K562 (cell line): ENCODE measurements around the gene FAM50A.

Source experiments
- ASH1L ChIP-seq: fragments of 450-650 bp; IDR thresholded peaks from 2 replicates; pipeline ENCODE4 v1.6.1; 2018; ENCODE audit warnings: borderline replicate concordance, mild to moderate bottlenecking, low read depth; ENCODE audit not compliant: partially characterized antibody
- CTCF ChIP-seq, 3 experiments: IDR thresholded peaks in 2 of 3; conservative IDR thresholded peaks in 1 of 3; 2 replicates each; pipeline ENCODE4 v1.5.1; 2011 to 2012; ENCODE audit warnings: low read length in 3 of 3, mild to moderate bottlenecking in 3 of 3, control low read depth in 2 of 3, improper control_type of control experiment in 1 of 3, inconsistent platforms in 1 of 3, low read depth in 1 of 3, mixed read lengths in 1 of 3, moderate library complexity in 1 of 3; ENCODE audit not compliant: insufficient read depth in 2 of 3
- ETV5 ChIP-seq: sonication (generic); formaldehyde crosslinking; IDR thresholded peaks from 2 replicates; pipeline ENCODE4 v1.4.0; 2020; ENCODE audit warnings: low read depth, mild to moderate bottlenecking, missing genetic modification reagents
- EZH2 ChIP-seq: IDR thresholded peaks from 2 replicates; pipeline ENCODE4 v1.6.1; 2012; ENCODE audit warnings: low read depth, mild to moderate bottlenecking, inconsistent platforms, low read length, borderline replicate concordance
- HDAC6 ChIP-seq: IDR thresholded peaks from 2 replicates; pipeline ENCODE4 v1.6.1; 2012; ENCODE audit warnings: low read depth, mild to moderate bottlenecking, control low read depth, inconsistent platforms, low read length, moderate library complexity
- HMGXB4 ChIP-seq: sonication (generic); formaldehyde crosslinking; IDR thresholded peaks from 2 replicates; pipeline ENCODE4 v1.8.1; 2023; ENCODE audit warnings: mild to moderate bottlenecking, missing genetic modification reagents
- JUNB ChIP-seq: fragments of 450-650 bp; formaldehyde crosslinking; conservative IDR thresholded peaks from 2 replicates; pipeline ENCODE4 v1.4.0; 2020; ENCODE audit warnings: mild to moderate bottlenecking
- MAFG ChIP-seq: fragments of 450-650 bp; conservative IDR thresholded peaks from 2 replicates; pipeline ENCODE4 v1.6.1; 2016; ENCODE audit warnings: missing genetic modification characterization, missing compliant biosample characterization
- POLR2A ChIP-seq: fragments of 450-650 bp; conservative IDR thresholded peaks from 2 replicates; pipeline ENCODE4 v1.6.1; 2016
- POLR2AphosphoS5 ChIP-seq: IDR thresholded peaks from 2 replicates; pipeline ENCODE4 v1.6.1; 2011; ENCODE audit warnings: mild to moderate bottlenecking, low read depth, low read length, moderate library complexity; ENCODE audit not compliant: control insufficient read depth, insufficient read depth
- POLR2G ChIP-seq: fragments of 200-400 bp; formaldehyde crosslinking; IDR thresholded peaks from 2 replicates; pipeline ENCODE4 v1.6.1; 2017; ENCODE audit warnings: low read depth, mild to moderate bottlenecking, antibody characterized with exemption, low read length, moderate library complexity
- RFX1 ChIP-seq: fragments of 450-650 bp; IDR thresholded peaks from 2 replicates; pipeline ENCODE4 v1.6.1; 2016; ENCODE audit warnings: mild to moderate bottlenecking, moderate library complexity
- RFX5 ChIP-seq: IDR thresholded peaks from 2 replicates; pipeline ENCODE4 v1.6.1; 2011; ENCODE audit warnings: low read depth, mild to moderate bottlenecking, improper control_type of control experiment, low read length
- ZNF274 ChIP-seq: IDR thresholded peaks from 2 replicates; pipeline ENCODE4 v1.6.1; 2011; ENCODE audit warnings: low read depth, mild to moderate bottlenecking, low read length, moderate library complexity, borderline replicate concordance

- TF ChIP-seq POLR2G (no peak), ETV5 (CRISPR knock-in tag) (no peak), MAFG (tag) (no peak), RFX1 (no peak), CTCF (IDR thresholded peaks at IDR 0.05 in 2 of 3, conservative IDR thresholded peaks at IDR 0.05 in 1 of 3; ENCODE audit: insufficient read depth in 2 of 3, low read depth in 1 of 3, low read length in 3 of 3) (no peak), POLR2A (no peak), HMGXB4 (CRISPR knock-in tag) (no peak), JUNB (CRISPR knock-in tag) (no peak), POLR2AphosphoS5 (no peak), RFX5 (no peak), EZH2 (no peak), HDAC6 (no peak), ZNF274 (no peak), ASH1L (no peak)
Observed at GRCh38 chrX:154489182-154489581, 45.2 kb downstream of the FAM50A start.
